Left kidney (tissue), 8 donors: ENCODE data around the gene IFNA5. TPM values are rescaled to one million over a fixed set of nuclear protein-coding genes. Genes with fewer than 3 reads are reported as not detected.

Experiments
- DNase-seq: peaks from one replicate; pipeline ENCODE4 v3.0.0-alpha.2; 2013
- long read RNA-seq, 8 donors: transcript quantifications; one replicate each; lab custom pipeline, GENCODE V29; 2026
- polyA plus RNA-seq: library from polyadenylated mRNA; unstranded; fragments of 120-200 nt; gene quantifications from one replicate; pipeline ENCODE4 v1.2.1, GENCODE V29; 2013; ENCODE audit not compliant: insufficient read length

Gene IFNA5
- not detected for polyA plus RNA-seq
- long read RNA-seq, donor 1: 0 reads
- long read RNA-seq, donor 2: 0 reads
- long read RNA-seq, donor 3: 0 reads
- long read RNA-seq, donor 4: 0 reads
- long read RNA-seq, donor 5: 0 reads
- long read RNA-seq, donor 6: 0 reads
- long read RNA-seq, donor 7: 0 reads
- long read RNA-seq, donor 8: 0 reads

GRCh38 chr9:21305213-21305612 is at the start of gene IFNA5:
Gene IFNA5, minus strand, starts transcription at chr9:21305313. Its CDS starts 57 bp downstream, at chr9:21305256.
- no peak for DNase-seq

- no peak for DNase-seq
Measured at GRCh38 chr9:21350787-21351186, 45.7 kb upstream of the IFNA5 start, which contains the start of gene IFNA6. Gene IFNA6, minus strand, starts transcription at chr9:21350887. Its CDS starts 0 bp downstream, at chr9:21350887.

DNA sequence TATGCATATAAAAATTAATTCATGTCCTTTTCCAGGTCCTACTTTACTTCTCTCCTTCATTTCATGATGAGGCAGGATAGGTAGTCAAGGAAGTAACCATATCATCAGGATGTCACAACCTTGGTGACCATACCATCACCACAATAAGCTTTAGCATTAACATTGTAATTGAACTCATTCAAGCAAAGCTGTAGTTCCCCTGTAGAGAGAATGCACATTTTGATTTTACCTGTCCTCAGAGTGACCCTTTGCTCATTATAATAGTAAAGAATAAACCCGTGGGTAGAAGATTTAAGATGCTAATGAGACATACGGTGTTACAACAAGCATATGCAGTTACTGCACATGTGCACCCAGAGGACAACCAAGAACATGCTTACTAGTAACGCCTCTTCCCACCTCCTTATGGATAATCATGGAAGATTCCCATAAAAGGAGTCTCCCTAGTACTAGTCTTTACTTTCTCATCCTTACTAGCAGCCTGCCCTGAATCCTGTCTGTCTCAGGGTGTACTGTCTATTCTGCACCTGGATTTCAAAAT is 43.4 kb upstream of the IFNA5 start:
- DNase-seq: no peak

- no peak for DNase-seq
Measured at GRCh38 chr9:21340735-21341134, 35.6 kb upstream of the IFNA5 start.

DNA sequence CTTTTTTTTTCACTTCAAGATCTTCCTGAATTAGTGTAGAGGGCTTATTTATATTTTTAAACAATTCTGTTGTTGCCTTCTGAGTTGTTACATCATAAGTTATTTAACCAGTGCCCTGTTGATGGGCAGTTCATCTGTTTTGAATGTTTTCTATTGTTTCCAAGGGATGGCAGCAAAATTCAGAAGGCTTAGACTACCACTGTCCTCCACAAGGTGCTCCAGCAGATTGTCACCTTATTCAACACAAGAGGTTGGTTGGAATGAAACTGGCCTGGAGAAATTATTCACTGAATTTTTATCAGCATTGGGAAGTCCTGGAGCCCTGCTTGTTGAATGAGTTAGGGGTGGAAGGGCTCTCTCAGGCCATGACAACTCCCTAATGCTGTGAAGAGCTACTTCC is 31.3 kb upstream of the IFNA5 start:
- no peak for DNase-seq

DNA sequence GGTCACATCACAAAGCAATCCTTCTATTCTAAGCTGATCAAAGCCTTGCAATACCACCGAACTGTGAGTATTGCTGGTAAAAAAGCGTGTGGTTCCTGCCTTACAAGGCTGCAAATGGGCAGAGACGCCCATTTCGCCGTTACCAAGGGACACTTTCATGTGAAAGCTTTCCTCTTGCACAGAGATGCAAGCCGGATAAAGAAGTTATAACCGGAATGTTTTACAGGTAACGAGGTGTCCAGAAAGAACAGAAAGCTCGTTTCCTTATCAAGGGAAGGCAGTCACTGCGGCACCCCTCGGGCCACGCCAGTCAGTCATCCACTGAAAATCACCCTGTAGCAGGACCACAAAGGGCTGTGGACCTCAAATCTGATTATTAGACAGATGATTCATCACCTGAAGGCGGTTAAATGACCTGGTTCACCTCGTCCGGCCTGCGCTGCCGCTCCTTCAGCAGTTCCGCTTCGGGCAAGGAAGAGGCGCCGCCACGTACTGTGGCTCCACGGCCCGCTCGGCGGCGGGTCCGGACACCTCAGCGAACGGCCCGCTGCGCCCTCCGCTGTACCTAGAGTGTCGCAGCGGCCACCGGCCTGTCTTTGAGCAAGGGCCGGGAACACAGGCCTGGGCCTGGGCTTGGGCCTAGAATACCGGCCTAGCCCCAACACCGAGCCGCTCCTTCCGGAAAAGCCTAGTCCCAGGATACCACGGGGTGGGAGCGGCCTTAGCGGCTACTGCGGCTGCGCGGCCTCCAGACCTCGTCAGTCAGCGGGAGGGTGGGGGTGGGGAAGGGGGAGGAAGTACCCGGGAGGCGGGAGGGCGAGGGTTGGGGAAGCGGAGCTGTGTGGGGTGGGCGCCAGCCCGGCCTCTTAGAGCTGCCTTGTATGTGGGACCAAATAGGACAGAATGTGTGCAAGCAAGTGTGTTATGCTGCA is 29.9 kb upstream of the IFNA5 start, which contains the start of gene KLHL9:
TSS of gene KLHL9 (minus strand) at position 704 of the 932 bp plus-strand sequence. CDS start at position 159, 545 bp downstream.
- DNase-seq: peak; percentile 94

- no peak for DNase-seq
Measured at GRCh38 chr9:21333226-21333625, 28.1 kb upstream of the IFNA5 start.

DNA sequence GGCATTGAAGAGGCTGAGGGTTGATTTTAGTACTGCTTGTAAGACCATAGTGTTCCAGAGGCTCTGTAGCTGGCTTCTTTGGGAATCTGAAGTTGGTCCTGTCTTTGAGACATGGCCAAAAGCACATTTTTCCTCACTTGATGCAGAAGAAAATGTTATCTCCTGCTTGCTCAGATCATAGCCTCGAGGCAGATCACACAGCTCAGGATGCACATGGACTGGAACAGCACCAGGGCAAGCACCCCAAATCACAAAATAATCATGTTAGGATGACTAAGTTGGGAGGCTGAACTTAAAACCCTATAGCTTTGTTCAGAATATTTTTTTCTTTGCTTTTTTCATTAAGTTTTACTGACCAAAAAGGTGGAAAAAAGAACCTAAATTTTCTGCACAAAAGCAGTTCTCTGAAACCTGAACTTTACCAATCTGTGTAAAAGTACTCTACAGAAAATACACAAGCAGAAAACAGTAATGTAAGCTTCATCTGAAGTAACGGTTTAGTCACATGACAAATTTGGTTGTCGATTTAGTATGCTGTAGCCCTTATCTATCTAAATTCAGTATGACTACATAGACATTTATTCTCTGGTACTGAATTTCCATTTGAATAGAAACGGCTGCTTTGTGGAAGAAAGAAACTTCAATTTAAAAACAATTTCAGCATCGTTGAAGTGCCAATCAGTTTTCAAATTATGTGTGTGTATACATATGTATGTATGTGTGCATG is 26.7 kb upstream of the IFNA5 start:
- no peak for DNase-seq

DNA sequence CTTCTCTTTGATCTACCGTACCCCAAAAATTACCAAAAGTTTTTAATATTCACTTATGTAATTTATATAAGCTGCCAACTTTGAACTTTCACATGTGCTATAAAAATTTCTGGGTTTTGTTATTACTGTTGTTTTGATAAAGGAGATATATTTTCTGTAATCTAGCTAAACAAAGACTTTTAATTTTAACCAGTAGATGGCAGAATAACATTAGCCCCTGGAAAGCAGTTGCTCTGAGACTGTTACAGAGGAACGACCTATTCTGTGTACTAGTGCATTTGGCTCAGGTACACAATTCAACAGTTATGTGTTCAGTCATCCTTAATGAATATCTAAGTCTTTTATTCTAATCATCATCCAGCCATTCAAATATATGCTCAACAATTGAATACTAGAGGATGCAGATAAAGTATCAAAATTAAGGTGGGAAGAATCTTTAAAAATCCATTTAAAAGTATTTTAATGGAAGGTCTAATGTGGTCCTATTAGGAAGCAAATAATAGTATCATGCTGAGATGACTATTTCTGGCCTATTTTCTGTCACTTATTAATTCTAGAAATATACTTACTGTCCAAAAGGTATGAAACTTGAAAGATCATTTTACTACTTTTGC is 21.5 kb upstream of the IFNA5 start:
- peak; percentile 43 for DNase-seq

DNA sequence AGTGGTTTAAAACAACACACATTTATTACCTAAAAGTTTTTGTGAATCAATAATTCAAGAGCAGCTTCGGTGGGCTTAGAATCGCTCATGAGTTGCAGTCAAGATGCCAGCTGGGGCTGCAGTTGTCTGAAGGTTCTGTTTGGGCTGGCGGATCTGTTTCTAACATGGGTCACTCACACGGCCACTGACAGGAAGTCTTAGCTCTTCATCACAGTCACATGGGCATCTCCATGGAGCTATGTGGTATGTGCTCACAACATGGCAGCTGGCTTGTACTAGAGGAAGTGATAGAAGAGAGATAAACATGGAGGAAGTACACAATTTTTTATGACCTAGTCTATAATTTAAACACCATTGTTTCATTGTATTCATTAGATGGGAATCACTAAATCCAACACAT is 18.9 kb upstream of the IFNA5 start:
- no peak for DNase-seq

GRCh38 chr9:21322911-21323461 is 17.9 kb upstream of the IFNA5 start:
- DNase-seq: peak; percentile 26

DNA sequence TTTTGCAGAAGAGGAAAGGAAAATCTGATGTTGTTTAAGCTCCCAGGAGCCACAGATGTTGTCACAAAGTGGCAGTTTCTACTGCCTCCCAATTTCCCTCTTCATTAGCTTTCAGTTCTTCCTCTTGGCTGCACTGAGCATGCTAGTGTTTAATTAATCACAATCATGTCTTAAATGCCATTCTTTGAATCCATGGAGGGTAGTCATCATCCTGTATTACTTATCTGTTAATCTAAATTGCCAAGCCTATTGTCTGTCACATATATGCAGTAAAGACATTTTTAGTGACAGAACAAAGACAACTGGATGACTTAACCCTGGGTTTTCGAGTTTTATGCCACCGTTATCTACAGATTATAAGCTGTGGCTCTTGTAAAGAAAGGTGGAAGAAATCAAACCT is 15.4 kb upstream of the IFNA5 start:
- no peak for DNase-seq

DNA sequence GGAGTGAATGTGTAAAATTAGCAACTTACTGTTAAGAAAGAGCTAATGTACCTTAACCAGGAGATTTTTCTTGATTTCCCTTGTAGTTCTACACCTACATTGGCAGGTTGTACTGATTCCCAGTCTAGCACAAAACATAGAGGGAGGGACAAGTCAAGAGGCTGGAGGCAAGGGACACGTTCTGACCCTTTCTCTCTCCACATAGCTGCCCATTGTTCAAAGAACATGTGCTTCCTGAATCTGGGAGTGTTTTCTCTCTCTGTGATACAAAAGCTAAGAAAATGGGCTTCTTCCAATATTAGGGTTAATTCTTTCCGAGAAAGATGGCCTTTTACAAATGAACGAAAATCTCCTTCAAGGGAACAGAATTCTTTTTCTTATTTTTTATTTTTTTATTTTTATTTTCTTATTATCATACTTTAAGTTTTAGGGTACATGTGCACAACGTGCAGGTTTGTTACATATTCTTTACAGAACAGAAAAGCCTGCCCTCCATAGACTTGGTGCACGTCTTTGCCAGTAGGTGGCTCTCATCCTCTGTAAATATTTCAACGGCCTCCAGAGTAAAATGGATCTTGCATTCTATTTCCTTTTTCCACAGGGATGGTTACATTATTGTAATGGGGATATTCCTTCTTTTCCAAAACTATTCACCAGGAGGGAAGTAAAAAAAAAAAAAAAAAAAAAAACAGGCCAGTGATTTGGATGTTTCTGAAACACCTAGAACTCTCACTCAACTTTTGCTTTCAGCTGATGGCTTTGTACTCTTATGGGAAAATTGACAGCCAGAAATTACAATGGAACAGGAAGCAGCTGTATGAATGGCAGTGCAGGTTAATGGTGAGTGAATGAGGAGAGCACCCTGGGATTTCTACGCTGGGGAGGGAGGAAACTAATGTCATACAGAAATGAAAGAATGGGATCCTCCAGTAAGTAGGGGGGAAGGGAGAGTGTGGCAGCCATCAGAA is 13.1 kb upstream of the IFNA5 start:
- DNase-seq: peak; percentile 44

DNA sequence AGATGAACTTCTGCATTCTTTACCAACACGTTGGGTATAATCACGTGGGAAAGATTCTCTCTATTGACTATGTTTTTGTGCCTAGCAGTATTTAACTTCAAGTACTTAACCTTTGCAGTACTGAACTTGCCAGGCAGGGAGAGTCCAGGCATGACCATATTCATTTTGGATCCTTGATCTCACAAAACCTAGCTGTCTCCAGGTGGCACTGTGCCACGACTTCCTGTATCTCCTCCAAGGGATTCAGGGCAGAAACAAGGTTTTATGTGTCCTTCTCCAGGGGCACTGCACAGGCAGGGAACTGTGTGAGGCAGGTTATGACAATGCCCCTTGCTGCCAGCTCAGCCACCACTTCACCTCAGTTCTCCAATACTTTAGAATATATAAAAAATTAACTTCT is 11.7 kb upstream of the IFNA5 start:
- no peak for DNase-seq

GRCh38 chr9:21316032-21316842 is 11.1 kb upstream of the IFNA5 start:
- DNase-seq: no peak

- DNase-seq: no peak
Measured at GRCh38 chr9:21314152-21314551, 9.0 kb upstream of the IFNA5 start.

DNA sequence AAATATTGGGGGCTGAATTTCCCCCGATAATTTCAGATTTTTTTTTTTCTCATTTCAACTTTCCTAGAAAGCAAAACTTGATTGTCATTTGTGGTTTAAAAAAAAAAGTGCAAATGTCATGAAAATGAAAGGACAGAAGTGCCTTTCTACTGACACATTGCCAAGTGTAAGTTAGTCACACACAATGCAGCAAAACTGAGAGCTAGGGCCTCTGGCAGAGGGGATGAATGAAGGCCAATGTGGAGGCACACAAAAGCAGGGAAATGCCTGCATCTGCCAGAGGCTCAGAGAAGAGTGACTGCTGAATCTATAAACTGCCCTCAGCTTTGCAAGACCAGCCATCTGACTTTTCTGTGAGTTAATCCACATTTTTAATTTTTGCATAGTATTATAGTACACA is 6.8 kb upstream of the IFNA5 start:
- DNase-seq: no peak

- DNase-seq: no peak
Measured at GRCh38 chr9:21295992-21296391, 9.1 kb downstream of the IFNA5 start.

- no peak for DNase-seq
Measured at GRCh38 chr9:21294904-21295538, 10.1 kb downstream of the IFNA5 start.
